Stimulated activated CD8-positive, alpha-beta memory T cell treated with anti-CD3 and anti-CD28 coated beads, Interleukin-15, amount 100 ng/mL, for 1 hour (primary cell): ENCODE results near the gene NLRP6.
"Not testable (repeated sequence)": the region's sequence is repeated elsewhere in the genome, so short reads cannot be mapped to it uniquely, and the experiment has no call there.

Experiments
- DNase-seq: peaks from one replicate; pipeline ENCODE4 v3.0.0-alpha.2; 2020; ENCODE audit warnings: low read depth

NLRP6 gene

DNA sequence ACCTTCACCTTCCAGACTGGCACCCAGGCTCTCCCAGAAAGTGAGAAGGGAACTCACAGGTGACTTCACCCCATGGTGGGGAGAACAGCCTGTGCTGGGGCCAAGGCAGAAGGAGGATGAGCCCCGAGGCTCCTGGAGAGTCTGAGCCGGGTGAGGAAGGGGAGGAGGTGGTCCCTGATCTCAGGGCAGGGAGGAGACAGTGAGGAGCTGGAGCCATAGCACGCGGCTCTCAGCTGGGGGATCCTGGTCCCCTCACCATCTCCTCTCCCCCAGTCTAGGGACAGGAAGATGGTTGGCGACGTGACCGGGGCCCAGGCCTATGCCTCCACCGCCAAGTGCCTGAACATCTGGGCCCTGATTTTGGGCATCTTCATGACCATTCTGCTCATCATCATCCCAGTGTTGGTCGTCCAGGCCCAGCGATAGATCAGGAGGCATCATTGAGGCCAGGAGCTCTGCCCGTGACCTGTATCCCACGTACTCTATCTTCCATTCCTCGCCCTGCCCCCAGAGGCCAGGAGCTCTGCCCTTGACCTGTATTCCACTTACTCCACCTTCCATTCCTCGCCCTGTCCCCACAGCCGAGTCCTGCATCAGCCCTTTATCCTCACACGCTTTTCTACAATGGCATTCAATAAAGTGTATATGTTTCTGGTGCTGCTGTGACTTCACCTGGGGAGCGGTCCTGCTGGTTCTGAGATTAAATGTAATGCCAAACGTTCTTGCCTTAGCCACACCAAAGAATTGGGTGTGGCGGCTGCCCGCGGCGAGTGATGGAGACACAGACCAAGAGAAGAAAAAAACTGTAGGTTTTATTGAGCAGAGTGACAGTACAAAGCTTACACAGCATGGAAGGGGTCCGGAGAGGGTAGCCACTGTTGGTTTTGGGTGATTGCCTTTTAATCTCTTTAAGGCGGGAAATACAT is 30.8 kb downstream of the NLRP6 start:
- DNase-seq = not testable (repeated sequence)

DNA sequence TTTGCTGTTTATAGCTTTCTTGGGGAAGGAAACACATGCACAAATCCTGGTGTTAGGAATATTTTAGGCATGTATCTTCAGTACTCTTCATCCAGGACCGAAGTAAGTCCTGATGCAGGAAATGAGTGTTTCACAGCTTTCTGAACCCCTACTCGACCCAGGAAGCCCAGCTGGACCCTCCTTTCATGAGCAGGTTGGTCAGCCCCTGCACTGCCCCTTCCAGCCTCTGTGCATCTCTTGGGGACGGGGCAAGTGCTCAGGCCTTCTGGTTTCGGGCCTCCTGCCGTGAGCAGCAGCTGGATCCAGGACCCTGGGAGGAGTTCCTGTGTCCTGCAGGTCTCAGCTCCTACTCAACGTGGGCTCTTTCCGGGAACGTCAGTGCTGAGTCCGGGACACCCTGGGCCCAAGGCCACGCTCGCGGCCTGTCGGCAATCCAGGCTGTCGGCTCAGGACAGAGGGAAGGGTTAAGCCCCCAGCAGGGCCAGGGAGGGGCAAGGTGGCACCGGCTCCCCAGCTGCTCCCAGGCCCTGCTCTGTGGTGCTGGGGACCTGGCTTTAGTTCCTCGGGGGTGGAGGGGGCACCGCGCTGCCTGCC is 31.9 kb downstream of the NLRP6 start:
- not testable (repeated sequence) for DNase-seq

DNA sequence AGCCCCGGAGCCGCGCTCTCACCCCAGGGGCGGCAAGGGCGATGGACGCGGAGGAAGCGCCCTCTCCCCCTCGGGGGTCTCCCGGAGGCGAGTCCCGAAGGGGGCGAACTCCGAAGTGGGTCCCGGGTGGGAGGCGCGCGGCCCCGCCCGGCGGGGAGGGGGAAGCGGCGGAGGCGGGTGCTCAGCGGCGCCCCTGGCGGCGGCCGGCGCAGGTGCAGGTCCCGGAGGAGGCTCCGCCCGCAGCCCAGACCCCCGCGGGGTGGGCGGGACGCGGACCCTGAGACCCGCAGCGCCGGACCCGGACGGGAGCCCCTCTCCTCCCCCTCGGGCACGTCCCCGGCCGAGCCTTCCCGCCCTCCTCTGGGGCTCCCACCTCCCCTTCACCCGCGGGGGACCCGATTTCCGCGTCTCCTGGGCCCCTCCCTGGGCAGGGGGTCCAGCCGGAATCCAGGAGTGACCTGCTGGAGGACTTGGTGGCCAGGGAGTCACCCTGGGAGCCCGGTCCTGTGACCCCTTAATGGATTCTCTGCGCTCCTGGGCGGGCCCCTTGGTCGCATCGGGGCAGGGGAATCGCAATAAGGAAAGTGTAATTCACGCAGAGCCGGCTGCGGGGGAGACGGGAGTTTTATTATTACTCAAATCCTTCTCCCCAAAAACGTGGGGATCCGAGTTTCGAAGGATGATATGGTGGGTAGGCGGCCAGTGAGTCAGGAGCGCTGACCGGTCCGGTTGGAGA is 33.0 kb downstream of the NLRP6 start:
- DNase-seq = not testable (repeated sequence)

DNA sequence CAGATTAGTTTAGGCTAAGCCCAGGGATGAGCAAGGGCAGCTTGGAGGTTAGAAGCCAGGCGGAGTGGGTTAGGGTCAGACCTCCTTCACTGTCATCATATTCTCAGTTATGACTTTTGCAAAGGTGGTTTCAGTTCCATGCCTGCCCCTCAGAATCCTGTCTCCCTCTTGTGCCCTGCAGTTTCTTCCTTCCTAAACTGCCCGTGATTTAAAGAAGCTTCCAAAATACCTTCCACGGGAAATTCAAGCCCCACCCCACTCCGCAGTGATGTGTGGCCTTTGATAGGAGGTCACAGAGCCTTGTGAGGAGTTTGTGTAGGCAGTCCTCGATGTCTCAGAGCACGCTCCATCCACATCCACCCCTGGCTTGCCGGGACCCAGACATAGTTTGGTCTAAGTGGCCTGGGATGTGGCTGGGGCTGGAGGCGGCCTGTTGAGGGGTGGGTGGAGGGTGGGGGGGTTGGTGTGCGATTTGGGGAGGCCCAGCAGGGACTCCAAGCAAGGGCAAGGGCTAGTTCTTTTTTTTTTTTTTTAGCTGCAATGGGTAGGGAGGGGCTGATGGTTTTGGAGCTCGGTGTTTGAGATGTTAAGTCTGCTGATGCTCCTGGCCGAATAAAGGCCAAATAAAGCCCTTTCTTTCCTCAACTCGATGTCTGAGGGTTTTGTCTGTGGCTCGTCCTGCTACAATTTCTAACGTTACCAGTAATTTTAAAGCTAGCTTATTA is 34.0 kb downstream of the NLRP6 start:
- no peak for DNase-seq

DNA sequence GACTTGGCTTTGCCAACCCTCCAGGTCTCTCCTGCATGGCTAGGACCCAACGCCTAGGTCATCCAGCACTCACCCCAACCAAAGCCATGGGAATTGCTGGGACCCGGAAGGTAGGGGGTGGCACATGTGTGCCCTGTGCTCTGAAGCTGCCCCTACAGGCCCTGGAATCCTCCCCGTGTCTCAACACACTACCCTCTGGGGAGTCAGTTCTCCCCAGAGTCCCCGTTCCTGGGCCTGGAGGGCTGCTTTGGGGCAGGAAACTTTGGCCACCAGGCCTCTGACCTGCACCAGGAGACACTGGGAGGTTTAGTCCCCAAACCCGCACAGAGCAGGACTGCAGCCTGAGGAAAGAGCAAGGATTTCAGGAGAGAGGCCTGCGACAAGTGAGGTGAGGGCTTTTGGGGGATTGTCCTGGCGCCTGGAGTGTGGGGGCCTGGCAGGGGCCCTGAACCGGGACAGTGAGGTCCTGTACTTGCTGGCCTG is 35.1 kb downstream of the NLRP6 start:
- no peak for DNase-seq

DNA sequence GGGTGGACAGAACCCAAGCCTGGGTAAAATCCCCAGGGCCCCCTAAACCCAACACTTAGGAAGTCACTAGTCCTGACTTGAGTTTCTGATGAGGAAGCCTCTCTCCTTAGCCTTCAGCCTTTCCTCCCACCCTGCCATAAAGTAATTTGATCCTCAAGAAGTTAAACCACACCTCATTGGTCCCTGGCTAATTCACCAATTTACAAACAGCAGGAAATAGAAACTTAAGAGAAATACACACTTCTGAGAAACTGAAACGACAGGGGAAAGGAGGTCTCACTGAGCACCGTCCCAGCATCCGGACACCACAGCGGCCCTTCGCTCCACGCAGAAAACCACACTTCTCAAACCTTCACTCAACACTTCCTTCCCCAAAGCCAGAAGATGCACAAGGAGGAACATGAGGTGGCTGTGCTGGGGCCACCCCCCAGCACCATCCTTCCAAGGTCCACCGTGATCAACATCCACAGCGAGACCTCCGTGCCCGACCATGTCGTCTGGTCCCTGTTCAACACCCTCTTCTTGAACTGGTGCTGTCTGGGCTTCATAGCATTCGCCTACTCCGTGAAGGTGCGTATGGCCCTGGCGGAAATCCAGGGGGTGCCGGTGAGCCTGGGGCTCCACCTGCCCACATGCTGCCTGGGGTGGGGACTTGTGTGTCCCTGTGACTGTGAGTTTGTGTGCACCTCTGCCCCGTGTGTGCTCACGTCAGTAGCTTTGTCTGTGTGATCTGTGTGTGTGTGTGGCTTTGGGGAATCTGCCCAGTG is 35.8 kb downstream of the NLRP6 start, which contains the start of gene IFITM1:
Gene IFITM1 (plus strand): TSS at position 254 of the 767 bp plus-strand sequence. CDS start 131 bp downstream, at position 385.
- DNase-seq = no peak

DNA sequence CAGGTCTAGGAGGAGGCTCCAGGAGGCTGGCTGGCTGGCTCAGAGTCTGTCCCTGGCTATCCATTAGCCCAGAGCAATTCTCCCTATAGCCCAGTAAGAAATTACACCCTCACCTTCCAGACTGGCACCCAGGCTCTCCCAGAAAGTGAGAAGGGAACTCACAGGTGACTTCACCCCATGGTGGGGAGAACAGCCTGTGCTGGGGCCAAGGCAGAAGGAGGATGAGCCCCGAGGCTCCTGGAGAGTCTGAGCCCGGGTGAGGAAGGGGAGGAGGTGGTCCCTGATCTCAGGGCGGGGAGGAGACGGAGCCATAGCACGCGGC is 36.3 kb downstream of the NLRP6 start:
- not testable (repeated sequence) for DNase-seq

DNA sequence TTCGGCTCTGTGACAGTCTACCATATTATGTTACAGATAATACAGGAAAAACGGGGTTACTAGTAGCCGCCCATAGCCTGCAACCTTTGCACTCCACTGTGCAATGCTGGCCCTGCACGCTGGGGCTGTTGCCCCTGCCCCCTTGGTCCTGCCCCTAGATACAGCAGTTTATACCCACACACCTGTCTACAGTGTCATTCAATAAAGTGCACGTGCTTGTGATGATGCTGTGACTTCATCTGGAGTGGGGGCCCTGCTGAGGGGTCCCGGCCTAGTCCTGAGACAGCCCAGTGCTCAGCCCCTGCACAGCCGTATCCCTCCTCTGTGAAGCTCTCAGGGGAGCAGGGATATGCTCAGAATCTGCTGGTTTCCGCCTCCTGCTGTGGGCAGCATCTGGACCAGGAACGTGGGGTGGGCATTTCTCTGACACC is 36.9 kb downstream of the NLRP6 start:
- no peak for DNase-seq

DNA sequence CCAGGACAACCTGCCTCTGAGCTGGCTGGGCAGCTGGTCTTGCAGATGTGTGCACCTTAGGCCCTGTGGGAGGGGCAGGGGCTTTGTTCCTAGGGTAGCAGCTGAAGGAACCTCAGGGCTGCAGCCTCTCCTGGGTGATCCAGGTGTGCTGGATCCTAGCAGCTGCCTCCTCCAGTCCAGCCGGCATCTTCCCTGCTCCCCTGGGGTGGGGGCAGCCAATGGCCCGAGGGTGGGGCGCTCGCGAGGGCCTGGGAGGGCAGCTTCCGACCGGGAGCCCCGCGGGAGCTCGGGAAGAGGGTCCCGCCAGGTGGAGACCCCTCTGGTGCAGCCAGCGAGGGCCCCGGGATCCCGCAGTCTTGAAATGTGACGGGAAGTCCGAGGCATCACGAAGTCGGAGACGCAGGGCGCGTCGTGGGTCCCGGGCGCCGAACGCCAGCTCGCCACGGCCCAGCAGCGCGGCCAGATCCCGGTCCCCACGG is 37.3 kb downstream of the NLRP6 start:
- no peak for DNase-seq

DNA sequence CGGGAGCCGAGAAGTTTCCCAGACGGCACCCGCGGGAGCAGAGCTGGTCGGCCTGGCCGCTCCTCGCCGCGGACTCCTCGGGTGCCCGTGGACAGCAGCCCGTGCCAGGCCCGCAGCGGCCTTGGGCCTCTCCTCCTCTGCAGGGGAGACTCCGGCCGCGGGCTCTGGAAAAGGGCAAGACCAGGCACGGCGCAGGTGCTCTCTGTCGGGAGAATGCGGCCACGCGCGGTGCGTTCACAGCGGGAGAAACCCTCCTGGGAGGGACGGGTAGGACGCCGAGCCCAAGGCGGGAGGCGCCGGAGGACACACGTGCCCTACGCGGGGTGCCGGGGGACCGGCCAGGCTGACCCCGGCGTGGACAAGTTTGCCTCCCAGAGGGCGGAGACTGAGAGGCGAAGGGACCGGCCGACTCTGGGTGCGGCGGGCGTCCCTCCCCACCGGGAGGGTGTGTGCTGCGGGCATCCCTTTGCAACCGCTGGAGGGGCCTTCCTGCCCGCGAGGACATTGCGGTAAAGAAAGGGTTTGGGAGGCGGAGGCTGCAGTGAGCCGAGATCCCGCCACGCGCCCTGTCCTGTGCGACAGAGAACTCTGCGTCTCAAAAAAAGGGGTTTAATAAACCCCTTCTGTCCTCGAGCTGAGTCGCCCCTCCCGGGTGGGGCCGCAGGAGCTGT is 38.0 kb downstream of the NLRP6 start:
- no peak for DNase-seq

DNA sequence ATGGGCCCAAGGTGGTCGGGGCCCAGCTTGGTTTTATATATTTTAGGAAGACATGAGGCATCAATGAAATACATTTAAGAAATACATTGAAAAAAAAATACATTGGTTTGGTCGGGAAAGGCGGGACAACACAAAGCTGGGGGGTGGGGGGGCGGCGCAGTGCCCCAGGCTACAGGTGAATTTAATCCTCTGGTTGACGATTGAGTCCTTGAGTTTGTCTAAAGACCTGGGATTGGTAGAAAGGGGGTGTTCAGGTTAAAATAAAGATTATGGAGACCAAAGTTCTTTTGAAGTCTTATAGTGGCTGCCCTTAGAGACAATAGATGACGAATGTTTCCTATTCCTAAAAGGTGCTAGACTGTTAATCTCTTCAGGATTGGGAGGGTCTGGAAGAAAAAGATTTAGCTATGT is 38.7 kb downstream of the NLRP6 start:
- DNase-seq = no peak

DNA sequence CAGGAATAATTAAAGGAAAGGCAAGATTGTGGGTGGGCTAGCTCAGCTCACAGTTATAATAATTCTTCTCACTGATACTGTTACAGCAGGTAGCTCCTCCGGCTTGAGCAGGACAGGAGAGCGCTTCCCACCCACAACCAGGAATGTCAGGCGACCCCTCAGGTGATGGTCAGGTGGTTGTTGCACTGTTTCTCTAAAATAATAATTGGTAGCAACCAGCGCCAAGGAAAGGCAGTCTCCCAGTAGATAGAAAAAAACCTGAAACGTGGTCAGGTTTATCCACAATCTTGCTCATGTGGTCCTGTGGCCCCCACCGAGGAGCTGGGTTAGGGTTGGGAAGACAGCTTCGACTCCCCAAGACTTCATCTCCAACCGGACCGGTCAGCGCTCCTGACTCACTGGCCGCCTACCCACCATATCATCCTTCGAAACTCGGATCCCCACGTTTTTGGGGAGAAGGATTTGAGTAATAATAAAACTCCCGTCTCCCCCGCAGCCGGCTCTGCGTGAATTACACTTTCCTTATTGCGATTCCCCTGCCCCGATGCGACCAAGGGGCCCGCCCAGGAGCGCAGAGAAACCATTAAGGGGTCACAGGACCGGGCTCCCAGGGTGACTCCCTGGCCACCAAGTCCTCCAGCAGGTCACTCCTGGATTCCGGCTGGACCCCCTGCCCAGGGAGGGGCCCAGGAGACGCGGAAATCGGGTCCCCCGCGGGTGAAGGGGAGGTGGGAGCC is 39.6 kb downstream of the NLRP6 start:
- not testable (repeated sequence) for DNase-seq

DNA sequence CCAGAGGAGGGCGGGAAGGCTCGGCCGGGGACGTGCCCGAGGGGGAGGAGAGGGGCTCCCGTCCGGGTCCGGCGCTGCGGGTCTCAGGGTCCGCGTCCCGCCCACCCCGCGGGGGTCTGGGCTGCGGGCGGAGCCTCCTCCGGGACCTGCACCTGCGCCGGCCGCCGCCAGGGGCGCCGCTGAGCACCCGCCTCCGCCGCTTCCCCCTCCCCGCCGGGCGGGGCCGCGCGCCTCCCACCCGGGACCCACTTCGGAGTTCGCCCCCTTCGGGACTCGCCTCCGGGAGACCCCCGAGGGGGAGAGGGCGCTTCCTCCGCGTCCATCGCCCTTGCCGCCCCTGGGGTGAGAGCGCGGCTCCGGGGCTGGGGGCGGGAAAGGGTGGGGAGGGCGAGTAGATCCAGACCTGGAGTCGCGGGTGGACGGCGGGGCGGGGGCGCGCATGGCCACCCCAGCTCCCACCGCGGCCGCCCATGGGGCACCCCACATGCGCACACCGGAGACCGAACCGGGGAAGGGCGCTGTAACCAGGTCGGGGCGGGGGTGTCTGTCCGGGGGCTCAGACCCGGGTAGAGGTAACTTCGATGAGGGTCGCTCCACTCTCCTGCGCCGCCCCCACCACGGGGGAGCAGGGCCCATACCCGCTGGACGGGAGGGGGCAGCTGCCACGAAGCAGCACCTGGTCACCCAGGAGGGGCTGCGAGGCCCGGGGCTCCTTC is 40.4 kb downstream of the NLRP6 start:
- not testable (repeated sequence) for DNase-seq

DNA sequence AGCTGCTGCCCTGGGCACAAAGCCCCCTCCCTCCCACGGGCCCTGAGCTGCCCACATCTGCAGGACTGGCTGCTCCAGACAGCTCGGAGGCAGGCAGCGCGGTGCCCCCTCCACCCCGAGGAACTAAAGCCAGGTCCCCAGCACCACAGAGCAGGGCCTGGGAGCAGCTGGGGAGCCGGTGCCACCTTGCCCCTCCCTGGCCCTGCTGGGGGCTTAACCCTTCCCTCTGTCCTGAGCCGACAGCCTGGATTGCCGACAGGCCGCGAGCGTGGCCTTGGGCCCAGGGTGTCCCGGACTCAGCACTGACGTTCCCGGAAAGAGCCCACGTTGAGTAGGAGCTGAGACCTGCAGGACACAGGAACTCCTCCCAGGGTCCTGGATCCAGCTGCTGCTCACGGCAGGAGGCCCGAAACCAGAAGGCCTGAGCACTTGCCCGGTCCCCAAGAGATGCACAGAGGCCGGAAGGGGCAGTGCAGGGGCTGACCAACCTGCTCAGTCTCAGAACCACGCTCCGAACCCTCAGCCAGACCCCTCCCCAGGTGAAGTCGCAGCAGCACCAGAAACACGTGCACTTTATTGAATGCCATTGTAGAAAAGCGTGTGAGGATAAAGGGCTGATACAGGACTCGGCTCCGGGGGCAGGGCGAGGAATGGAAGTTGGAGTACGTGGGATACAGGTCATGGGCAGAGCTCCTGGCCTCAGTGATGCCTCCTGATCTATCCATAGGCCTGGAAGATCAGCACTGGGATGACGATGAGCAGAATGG is 41.1 kb downstream of the NLRP6 start:
- DNase-seq = not testable (repeated sequence)

DNA sequence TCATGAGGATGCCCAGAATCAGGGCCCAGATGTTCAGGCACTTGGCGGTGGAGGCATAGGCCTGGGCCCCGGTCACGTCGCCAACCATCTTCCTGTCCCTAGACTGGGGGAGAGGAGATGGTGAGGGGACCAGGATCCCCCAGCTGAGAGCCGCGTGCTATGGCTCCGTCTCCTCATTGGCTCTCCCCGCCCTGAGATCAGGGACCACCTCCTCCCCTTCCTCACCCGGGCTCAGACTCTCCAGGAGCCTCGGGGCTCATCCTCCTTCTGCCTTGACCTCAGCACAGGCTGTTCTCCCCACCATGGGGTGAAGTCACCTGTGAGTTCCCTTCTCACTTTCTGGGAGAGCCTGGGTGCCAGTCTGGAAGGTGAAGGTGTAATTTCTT is 41.7 kb downstream of the NLRP6 start:
- not testable (repeated sequence) for DNase-seq

DNA sequence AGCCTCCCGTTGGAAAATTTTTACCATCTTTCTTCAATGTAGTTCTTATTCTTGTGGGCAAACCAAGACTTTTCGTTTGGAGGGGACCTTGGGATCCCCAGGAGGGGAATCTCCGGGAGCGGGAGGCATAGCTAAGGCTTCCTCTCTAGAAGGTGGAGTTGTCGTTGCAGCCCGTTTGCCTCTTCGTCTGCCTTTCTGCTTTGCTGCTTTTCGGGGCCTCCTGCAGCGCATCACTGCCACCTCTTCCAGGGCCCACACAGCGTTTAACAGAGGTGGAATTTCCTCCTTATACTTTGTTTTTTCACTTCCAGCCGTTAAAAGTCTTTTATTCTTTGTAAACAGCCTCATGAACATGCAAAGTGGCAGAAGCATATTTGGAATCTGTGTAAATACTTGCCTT is 45.9 kb downstream of the NLRP6 start:
- DNase-seq = no peak

DNA sequence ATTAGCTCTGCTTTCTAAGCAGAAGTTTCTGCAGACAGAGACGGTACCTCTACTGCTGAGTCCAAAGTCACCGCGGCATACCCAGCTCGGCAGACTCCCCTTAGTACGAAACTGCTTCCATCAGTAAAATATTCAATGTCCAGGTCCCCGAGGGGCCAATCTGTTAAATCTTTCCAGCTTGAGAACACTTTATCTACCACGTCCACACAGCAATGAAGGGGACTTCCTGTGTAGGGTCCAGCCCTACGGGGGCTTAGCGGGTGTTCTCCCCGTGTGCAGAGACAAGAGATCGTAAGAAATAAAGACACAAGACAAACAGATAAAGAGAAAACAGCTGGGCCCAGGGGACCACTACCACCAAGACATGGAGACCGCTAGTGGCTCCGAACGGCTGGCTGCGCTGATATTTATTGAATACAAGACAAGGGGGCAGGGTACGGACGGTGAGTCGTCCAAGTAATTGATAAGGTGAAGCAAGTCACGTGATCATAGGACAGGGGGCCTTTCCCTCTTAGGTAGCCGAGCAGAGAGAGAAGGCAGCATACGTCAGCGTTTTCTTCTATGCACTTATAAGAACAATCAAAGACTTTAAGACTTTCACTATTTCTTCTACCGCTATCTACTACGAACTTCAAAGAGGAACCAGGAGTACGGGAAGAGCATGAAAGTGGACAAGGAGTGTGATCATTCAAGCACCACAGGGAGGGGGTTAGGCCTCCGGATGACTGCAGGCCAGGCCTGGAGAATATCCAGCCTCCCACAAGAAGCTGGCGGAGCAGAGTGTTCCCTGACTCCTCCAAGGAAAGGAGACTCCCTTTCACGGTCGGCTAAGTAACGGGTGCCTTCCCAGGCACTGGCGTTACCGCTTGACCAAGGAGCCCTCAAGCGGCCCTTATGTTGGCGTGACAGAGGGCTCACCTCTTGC is 46.6 kb downstream of the NLRP6 start:
- DNase-seq = not testable (repeated sequence)
